Caki2 (cell line): ENCODE results near the gene MBD3L5. TPM values are rescaled to one million over a fixed set of nuclear protein-coding genes. Genes with fewer than 3 reads are reported as not detected.
"Not testable (repeated sequence)": the region's sequence is repeated elsewhere in the genome, so short reads cannot be mapped to it uniquely, and the experiment has no call there.

Source experiments
- DNase-seq: peaks from one replicate; pipeline ENCODE4 v3.0.0-alpha.2; 2015; ENCODE audit warnings: low read depth
- in situ Hi-C: cut with HindIII; loops from 2 replicates; pipeline ENCODE4 v1.10.0; 2016; ENCODE audit warnings: low sequenced_read_pairs, low pct_unique_long_range_greater_than_20kb, mixed read lengths
- total RNA-seq: library from RNA; depleted of rRNA; stranded (reverse); fragments of >200 nt; shearing (Covaris generic); gene quantifications from 2 replicates; pipeline ENCODE4 v1.2.3, GENCODE V29; 2014; ENCODE audit warnings: low replicate concordance

Gene MBD3L5
- total RNA-seq, 1 experiment from 2014 or later = not detected

- DNase-seq, in situ Hi-C loops: not testable (repeated sequence)
Measured at GRCh38 chr19:7040079-7040478, 9.7 kb downstream of the MBD3L5 start, which contains the start of gene MBD3L4. Gene MBD3L4 (minus strand): TSS chr19:7040179. CDS start chr19:7040144, 35 bp downstream.

GRCh38 chr19:7041563-7041962 is 11.2 kb downstream of the MBD3L5 start:
- in situ Hi-C loops = not testable (repeated sequence)

DNA sequence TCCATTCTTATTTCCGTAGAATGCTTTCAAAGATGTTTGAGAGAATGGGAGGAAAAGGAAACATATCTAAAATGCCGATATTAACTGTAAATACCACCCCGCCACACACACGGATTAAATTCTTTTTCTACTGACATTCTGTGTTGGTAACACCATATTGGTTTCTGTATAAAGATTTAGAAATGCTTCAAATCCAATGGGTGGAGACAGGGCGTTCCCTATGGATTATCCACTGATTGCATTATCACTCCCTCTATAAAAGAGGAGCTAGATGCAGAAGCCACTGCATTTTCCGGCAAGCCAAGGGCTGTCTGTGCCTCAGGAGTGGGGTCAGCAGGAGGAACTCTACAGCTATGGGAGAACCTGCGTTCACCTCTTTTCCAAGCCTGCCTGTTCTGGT is 18.6 kb downstream of the MBD3L5 start, which contains the start of gene MBD3L2:
TSS of gene MBD3L2 (plus strand) at position 301 of the 400 bp plus-strand sequence. CDS start at position 354, 53 bp downstream.
- in situ Hi-C loops, DNase-seq: not testable (repeated sequence)

More at GRCh38 chr19:7041563-7041962, 11.2 kb downstream of the MBD3L5 start:
- DNase-seq = not testable (repeated sequence)

DNA sequence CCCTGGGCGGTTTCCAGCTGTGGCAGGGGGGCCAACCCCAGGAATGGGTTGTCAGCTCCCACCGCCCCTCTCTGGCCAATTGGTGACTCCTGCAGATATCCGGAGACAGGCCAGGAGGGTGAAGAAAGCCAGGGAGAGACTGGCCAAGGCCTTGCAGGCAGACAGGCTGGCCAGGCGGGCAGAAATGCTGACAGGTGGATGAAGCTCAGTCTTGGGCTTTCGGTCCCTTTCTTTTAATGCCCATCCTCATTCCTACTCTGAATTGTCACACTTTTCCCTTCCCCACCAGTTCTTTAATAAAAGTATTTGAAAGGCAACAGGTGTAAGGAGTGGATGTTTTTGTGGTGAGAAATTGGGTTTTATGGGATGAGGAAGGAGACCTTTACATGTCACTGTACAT is 21.0 kb downstream of the MBD3L5 start:
- DNase-seq, in situ Hi-C loops: not testable (repeated sequence)

DNA sequence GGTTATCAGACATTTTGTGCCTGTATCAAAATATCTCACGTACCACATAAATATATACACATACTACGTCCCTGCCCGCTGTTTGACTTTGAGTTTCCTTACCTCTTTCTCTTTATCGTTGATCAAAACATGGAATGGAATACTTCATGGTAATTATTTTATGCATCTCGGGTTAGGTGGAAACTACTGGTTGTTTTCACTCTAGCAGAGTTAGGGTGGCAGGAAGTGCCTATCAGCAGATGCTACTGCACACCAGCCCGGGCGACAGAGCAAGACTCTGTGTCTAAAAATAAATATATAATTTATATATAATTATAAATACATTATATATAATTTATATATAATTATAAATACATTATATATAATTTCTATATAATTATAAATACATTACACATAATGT is 22.5 kb downstream of the MBD3L5 start:
- DNase-seq, in situ Hi-C loops: not testable (repeated sequence)

DNA sequence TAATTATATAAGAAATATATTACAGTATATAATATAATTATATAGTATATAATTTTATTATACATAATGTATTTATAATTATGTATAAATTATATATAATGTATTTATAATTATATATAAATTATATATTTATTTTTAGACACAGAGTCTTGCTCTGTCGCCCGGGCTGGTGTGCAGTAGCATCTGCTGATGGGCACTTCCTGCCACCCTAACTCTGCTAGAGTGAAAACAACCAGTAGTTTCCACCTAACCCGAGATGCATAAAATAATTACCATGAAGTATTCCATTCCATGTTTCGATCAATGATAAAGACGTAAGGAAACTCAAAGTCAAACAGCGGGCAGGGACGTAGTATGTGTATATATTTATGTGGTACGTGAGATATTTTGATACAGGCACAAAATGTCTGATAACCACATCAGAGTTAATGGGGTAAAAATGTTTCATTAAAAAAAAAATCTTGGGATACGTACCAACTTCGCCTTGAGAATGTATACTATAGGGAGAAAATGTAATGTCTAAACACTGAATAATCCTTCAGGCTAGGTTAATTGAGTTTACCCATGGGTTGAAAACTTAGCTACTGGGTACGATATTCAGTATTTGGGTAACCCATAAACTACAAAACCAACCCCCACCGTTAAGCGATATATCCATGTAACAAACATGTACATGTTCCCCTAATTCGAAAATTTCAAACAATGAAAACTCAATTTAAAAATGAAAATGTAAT is 24.4 kb downstream of the MBD3L5 start:
- DNase-seq, in situ Hi-C loops: not testable (repeated sequence)

DNA sequence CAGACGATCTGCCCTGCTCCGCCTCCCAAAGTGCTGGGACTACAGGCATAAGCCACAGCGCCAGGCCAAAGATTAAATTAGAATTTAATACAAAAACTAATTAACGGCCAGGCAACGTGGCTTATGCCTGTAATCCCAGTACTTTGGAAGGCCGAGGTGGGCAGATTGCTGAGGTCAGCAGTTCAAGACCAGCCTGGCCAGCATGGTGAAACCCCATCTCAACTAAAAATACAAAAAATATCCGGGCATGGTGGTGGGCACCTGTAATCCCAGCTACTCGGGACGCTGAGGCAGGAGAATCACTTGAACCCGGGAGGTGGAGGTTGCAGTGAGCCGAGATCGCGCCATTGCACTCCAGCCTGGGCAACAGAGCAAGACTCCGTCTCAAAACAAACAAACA is 25.3 kb downstream of the MBD3L5 start:
- in situ Hi-C loops, DNase-seq: not testable (repeated sequence)

- DNase-seq, in situ Hi-C loops: not testable (repeated sequence)
Measured at GRCh38 chr19:7056371-7056770, 26.0 kb downstream of the MBD3L5 start.

DNA sequence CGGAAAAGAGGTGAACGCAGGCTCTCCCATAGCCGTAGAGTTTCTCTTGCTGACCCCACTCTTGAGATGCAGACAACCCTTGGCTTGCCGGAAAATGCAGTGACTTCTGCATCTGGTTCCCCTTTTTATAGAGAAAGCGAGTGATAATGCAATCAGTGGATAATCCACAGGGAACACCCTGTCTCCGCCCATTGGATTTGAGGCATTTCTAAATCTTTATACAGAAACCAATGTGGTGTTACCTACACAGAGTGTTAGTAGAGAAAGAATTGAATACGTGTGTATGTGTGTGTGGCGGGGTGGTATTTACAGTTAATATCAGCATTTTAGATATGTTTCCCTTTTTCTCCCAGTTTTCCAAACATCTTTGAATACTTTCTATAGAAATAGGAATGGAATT is 28.2 kb downstream of the MBD3L5 start, which contains the start of gene MBD3L3:
TSS of gene MBD3L3 (minus strand) at position 101 of the 400 bp plus-strand sequence. CDS start at position 30, 71 bp downstream.
- DNase-seq, in situ Hi-C loops: not testable (repeated sequence)

DNA sequence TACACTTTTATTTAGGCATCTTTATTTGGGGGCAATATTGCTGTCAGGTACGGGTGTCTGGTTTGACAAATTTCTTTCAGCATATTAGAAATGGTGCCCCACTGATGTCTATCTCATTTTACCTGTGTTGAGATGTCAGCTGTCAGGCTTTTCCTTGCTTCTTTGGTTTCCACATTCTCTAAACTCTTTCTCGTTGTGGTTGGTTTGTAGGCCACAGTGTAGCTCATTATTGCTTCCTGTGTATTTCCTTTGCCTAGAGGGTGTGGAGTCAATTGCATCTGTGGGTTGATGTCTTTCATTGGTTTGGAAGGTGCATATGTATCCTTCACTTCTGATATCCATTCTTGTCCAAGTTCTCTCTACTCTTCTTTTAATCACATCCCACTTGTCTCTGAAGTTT is 29.6 kb downstream of the MBD3L5 start:
- DNase-seq, in situ Hi-C loops: not testable (repeated sequence)

DNA sequence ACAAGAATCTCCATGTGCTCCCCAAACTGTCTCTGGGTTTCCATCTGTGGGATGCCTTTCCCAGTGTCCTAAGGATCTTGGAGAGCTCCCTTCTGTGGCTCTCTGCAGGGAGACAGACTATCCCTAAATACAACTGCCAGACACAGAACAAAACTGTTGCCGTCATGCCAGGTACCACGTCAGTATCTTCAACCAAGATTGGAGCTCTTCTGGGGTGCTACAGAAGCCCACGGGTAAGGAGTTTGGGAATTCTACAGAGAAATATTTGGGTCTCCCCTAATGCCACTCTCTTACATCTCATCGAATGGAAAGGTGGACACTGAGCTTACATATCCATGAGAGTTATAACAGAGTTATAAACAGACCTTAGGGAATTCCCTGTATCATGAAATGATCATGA is 33.0 kb downstream of the MBD3L5 start:
- DNase-seq = no peak
- in situ Hi-C loops = no loop called here

GRCh38 chr19:7063764-7064418 is 33.5 kb downstream of the MBD3L5 start:
- in situ Hi-C loops = no loop called here
- DNase-seq = no peak

DNA sequence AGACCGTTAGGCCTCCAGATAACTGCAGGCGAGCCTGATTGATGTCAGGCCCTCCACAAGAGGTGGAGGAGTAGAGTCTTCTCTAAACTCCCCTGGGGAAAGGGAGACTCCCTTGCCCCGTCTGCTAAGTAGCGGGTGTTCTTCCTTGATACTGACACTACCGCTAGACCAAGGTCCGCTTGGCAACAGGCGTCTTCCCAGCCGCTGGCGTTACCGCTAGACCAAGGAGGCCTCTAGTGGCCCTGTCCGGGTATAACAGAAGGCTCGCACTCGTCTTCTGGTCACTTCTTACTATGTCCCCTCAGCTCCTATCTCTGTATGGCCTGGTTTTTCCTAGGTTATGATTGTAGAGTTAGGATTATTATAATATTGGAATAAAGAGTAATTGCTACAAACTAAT is 36.7 kb downstream of the MBD3L5 start:
- in situ Hi-C loops, DNase-seq: not testable (repeated sequence)

GRCh38 chr19:7067716-7068115 is 37.3 kb downstream of the MBD3L5 start:
- in situ Hi-C loops = no loop called here

GRCh38 chr19:7068599-7068998 is 38.2 kb downstream of the MBD3L5 start:
- in situ Hi-C loops = no loop called here
- DNase-seq = no peak

More at GRCh38 chr19:7067716-7068115, 37.3 kb downstream of the MBD3L5 start:
- no peak for DNase-seq

- peak; percentile 88 for DNase-seq
- in situ Hi-C loops = no loop called here
Measured at GRCh38 chr19:7069042-7069903, 38.9 kb downstream of the MBD3L5 start, which contains the start of gene ZNF557. Gene ZNF557 (plus strand): TSS chr19:7069703. CDS start chr19:7075075, 5,372 bp downstream.

GRCh38 chr19:7069904-7070226 is 39.5 kb downstream of the MBD3L5 start:
- in situ Hi-C loops = no loop called here
- no peak for DNase-seq

DNA sequence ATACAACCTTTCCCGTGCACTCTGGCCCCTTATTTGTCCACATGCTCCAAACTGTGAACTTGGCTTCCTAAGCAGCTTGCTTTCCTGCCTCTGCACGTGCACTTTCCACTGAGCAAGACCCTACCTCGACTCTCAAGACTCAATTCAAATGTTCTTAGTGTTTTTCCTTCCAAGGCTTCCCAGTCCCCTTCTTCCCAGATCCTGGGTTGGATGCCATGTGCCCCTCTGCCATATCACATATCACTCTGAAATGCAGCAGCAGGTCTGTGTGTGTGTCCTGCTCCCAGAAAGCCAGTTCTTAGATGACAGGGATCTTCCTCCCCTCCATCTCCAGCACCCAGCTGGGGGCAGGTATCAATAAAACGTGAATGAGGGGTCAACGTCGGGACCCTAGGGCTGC is 42.2 kb downstream of the MBD3L5 start:
- no peak for DNase-seq
- in situ Hi-C loops = no loop called here
